ENCODE measurements around the gene TAF5L. TPM values are rescaled to one million over a fixed set of nuclear protein-coding genes. Genes with fewer than 3 reads are reported as not detected.

Gene TAF5L
- total RNA-seq: 18.4 and 20.7 TPM in 2 replicates

DNA sequence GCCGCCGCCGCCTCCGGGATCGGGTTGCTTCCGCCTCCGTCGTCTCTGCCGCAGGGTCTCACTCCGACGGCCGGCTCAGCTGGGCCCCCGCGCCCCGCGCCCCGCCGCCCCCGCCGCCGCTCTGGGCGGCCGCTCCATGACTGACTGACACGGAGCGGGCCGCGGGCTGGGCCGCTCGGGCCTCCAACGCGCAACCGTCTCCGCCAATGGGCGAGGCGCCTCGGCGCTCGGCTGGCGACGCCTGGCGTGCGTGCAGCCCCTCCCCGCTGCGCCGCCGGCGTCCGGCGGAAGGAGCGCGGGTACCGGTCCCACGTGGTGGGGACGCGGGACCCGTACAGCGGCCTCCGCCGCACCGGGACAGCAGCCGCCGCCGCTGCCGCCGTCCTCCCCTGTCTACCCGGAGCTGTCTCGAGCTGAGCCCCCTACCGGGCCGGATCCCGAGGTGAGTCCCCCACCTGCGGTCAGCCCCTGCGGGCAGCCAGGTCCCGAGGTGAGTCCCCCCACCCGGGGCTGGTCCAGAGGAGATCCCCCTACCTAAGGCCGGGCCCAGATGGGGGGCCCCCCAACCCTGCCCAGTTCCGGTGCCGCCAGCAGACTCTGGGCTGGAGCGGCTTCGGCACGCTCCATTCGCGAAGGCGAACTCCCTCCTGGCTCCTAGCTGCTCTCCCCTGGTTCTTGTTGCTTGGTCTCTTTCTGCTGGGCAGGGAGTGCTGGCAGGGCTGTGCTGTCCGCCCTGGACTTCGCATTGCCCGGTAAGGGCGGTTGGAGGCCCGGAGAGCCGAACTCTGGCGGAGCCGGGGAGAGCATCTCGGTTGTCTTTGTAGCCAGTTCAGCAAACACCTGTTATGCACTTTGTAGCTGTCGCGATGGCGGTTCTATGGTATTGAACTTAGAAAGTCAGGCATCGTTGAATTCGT is at the start of gene TAF5L, which contains the start of gene URB2:
Gene TAF5L (minus strand): TSS at position 208 of the 917 bp plus-strand sequence. CDS start 11,640 bp downstream, outside the sequence.
Gene URB2 (plus strand): TSS at position 333 of the 917 bp plus-strand sequence. CDS start 1,387 bp downstream, outside the sequence.
- TF ChIP-seq, protein P1, sequence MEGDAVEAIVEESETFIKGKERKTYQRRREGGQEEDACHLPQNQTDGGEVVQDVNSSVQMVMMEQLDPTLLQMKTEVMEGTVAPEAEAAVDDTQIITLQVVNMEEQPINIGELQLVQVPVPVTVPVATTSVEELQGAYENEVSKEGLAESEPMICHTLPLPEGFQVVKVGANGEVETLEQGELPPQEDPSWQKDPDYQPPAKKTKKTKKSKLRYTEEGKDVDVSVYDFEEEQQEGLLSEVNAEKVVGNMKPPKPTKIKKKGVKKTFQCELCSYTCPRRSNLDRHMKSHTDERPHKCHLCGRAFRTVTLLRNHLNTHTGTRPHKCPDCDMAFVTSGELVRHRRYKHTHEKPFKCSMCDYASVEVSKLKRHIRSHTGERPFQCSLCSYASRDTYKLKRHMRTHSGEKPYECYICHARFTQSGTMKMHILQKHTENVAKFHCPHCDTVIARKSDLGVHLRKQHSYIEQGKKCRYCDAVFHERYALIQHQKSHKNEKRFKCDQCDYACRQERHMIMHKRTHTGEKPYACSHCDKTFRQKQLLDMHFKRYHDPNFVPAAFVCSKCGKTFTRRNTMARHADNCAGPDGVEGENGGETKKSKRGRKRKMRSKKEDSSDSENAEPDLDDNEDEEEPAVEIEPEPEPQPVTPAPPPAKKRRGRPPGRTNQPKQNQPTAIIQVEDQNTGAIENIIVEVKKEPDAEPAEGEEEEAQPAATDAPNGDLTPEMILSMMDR (IDR thresholded peaks at IDR 0.05; ENCODE audit: insufficient read depth, low read length, severe bottlenecking): no peak
- FAIRE-seq (no peak), DNase-seq (ENCODE audit: low read depth) (peak; percentile 76)
- H3K27me3 ChIP-seq (ENCODE audit: control insufficient read depth, insufficient read depth, low read length): no peaks in the 10 kb centered on the region
- peaks cover 2% of the 10 kb centered on the region for H3K36me3 ChIP-seq (ENCODE audit: control insufficient read depth, insufficient read depth, low read length)
- H3K4me3 ChIP-seq (ENCODE audit: low read depth, low read length): peak within 1 kb of the TSS; percentile 63

- FAIRE-seq (no peak), DNase-seq (ENCODE audit: low read depth) (no peak)
- H3K4me3 ChIP-seq (ENCODE audit: low read depth, low read length): no peak overlapping the region
- H3K36me3 ChIP-seq (ENCODE audit: control insufficient read depth, insufficient read depth, low read length): no peaks in the 10 kb centered on the region
- H3K27me3 ChIP-seq (ENCODE audit: control insufficient read depth, insufficient read depth, low read length): no peaks in the 10 kb centered on the region
- TF ChIP-seq, protein P1 (IDR thresholded peaks at IDR 0.05; ENCODE audit: insufficient read depth, low read length, severe bottlenecking): no peak
Measured at GRCh38 chr1:229675396-229675795, 49.5 kb upstream of the TAF5L start.

GRCh38 chr1:229674042-229674441 is 48.1 kb upstream of the TAF5L start:
- TF ChIP-seq, protein P1 (IDR thresholded peaks at IDR 0.05; ENCODE audit: insufficient read depth, low read length, severe bottlenecking): no peak
- no peak for DNase-seq (ENCODE audit: low read depth)
- FAIRE-seq: no peak
- no peaks in the 10 kb centered on the region for H3K27me3 ChIP-seq (ENCODE audit: control insufficient read depth, insufficient read depth, low read length)
- H3K4me3 ChIP-seq (ENCODE audit: low read depth, low read length): no peak overlapping the region
- H3K36me3 ChIP-seq (ENCODE audit: control insufficient read depth, insufficient read depth, low read length): no peaks in the 10 kb centered on the region

DNA sequence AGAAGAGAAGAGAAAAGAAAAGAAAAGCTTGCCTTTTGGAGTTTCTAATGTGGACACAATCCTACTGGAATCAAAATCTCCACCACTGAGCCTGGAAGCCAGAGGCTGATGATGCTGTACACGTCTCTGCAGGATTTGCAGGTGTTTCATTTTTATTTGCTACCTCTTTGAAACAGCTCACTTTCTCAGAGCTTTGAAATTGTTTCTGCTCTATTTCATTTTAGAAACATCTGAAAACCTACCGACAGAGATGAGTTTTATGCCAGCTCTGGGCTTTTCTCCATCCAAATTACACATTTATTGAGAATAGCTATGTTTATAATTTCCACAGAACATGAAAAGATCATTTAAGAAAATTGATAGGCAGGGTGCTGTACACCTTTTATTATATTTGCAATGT is 46.3 kb upstream of the TAF5L start:
- FAIRE-seq (no peak), DNase-seq (ENCODE audit: low read depth) (no peak)
- Histone ChIP-seq H3K27me3 (ENCODE audit: control insufficient read depth, insufficient read depth, low read length) (no peaks in the 10 kb centered on the region), H3K4me3 (ENCODE audit: low read depth, low read length) (no peak overlapping the region), H3K36me3 (ENCODE audit: control insufficient read depth, insufficient read depth, low read length) (no peaks in the 10 kb centered on the region)
- TF ChIP-seq, protein P1 (IDR thresholded peaks at IDR 0.05; ENCODE audit: insufficient read depth, low read length, severe bottlenecking): no peak

GRCh38 chr1:229671310-229671709 is 45.4 kb upstream of the TAF5L start:
- FAIRE-seq (no peak), DNase-seq (ENCODE audit: low read depth) (no peak)
- H3K4me3 ChIP-seq (ENCODE audit: low read depth, low read length): no peak overlapping the region
- no peaks in the 10 kb centered on the region for H3K27me3 ChIP-seq (ENCODE audit: control insufficient read depth, insufficient read depth, low read length)
- TF ChIP-seq, protein P1 (IDR thresholded peaks at IDR 0.05; ENCODE audit: insufficient read depth, low read length, severe bottlenecking): no peak
- no peaks in the 10 kb centered on the region for H3K36me3 ChIP-seq (ENCODE audit: control insufficient read depth, insufficient read depth, low read length)
